A549 treated with AZD2906 at 1 μM for 4 hours (cell line): ENCODE measurements around the gene OR5L2. TPM values are rescaled to one million over a fixed set of nuclear protein-coding genes. Genes with fewer than 3 reads are reported as not detected.

Experiments used
- total RNA-seq: library from RNA; stranded (reverse); fragments of 200-300 nt; extraction: Qiagen RNA extraction; gene quantifications from 5 replicates; pipeline ENCODE4 v1.2.3, GENCODE V29; 2022

Gene OR5L2
- not detected in 5 replicates for total RNA-seq

GRCh38 chr11:55826919-55827318 is at the start of gene OR5L2:
Gene OR5L2 (plus strand): TSS chr11:55827219. CDS start chr11:55827219, 0 bp downstream.

DNA sequence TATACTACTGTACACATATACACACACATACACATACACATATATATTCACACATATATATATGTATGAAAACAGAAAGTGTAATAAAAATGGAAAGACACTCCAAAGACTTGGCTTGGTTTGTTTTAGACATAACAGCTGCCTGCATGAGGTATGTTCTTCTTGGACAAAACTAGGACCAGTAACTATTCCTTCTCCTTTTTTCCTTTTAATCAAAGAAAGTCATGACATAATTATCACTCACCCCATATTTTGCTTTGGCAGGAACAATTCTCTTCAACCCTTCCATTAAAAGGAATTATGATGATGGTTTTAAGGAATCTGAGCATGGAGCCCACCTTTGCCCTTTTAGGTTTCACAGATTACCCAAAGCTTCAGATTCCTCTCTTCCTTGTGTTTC is 31.8 kb upstream of the OR5L2 start, which contains the start of gene OR5D14:
Gene OR5D14, plus strand, starts transcription at position 301 of the 400 bp plus-strand sequence. Its CDS starts 0 bp downstream, at position 301.

DNA sequence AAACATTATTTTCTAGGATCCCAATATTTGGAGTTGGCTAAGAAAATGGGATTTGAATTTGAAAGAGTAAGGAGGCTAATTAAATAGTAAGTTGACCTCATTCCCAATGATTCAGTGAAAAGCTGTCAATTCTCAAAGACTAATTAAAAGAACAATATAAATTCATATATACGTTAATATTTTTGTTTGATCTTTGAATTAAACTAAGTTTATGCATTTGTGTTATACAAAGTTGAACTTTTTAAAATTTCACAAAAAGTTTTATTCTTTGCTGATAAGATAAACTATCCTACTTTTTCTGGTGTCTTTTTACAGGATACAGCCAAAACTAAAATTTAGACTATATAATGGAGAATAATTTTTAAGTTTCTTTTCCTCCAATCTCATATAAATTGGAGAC is 16.0 kb upstream of the OR5L2 start, which contains the start of gene OR5L1:
Gene OR5L1, plus strand, starts transcription at position 301 of the 400 bp plus-strand sequence. CDS start 100 bp downstream, outside the sequence.

GRCh38 chr11:55819330-55819729 is 7.7 kb upstream of the OR5L2 start, which contains the start of gene OR5D18:
Gene OR5D18 (plus strand): TSS chr11:55819630. CDS start chr11:55819630, 0 bp downstream.

DNA sequence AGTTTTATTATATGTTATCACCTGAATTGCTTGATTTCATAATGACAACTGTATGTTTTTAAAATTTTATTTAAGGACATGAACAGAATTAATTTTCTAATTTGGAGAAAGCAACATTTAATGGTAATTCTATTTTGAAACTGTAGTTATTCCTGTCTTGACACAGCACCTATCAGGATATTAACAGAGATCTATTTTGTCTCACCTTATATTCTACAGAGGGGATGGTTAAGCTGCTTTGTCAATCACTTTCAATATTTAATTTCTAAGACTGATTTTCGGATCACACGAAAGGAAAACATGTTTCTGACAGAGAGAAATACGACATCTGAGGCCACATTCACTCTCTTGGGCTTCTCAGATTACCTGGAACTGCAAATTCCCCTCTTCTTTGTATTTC is 11.4 kb downstream of the OR5L2 start, which contains the start of gene OR5D16:
Gene OR5D16, plus strand, starts transcription at position 301 of the 400 bp plus-strand sequence. Its CDS starts 0 bp downstream, at position 301.

Other genes starting within 250 kb of the OR5L2 start
- not detected in 5 replicates for gene OR4C11, start 219.6 kb upstream of the OR5L2 start, total RNA-seq
- gene OR4P4, start 192.1 kb upstream of the OR5L2 start, total RNA-seq: not detected in 5 replicates
- not detected in 5 replicates for gene OR4S2, start 178.9 kb upstream of the OR5L2 start, total RNA-seq
- gene OR4C6, start 165.0 kb upstream of the OR5L2 start, total RNA-seq: not detected in 5 replicates
- not detected in 5 replicates for gene OR5D13, start 53.8 kb upstream of the OR5L2 start, total RNA-seq
- gene OR5D14, start 31.7 kb upstream of the OR5L2 start, total RNA-seq: not detected in 5 replicates
- gene OR5L1, start 15.9 kb upstream of the OR5L2 start, total RNA-seq: not detected in 5 replicates
- not detected in 5 replicates for gene OR5D18, start 7.6 kb upstream of the OR5L2 start, total RNA-seq
- not detected in 5 replicates for gene OR5D16, start 11.5 kb downstream of the OR5L2 start, total RNA-seq
- not detected in 5 replicates for gene TRIM51, start 56.1 kb downstream of the OR5L2 start, total RNA-seq
- gene OR5W2, start 87.4 kb downstream of the OR5L2 start, total RNA-seq: not detected in 5 replicates
- not detected in 5 replicates for gene OR5I1, start 109.2 kb downstream of the OR5L2 start, total RNA-seq
- not detected in 5 replicates for gene OR10AG1, start 142.7 kb downstream of the OR5L2 start, total RNA-seq
- not detected in 5 replicates for gene OR5F1, start 167.4 kb downstream of the OR5L2 start, total RNA-seq
- not detected in 5 replicates for gene OR5AS1, start 200.4 kb downstream of the OR5L2 start, total RNA-seq